Activated effector memory CD4-positive, alpha-beta T cell treated with Interleukin-2 at 50 U/mL for 16 hours (primary cell): Measurements from ENCODE around the gene EPGN.

Source experiments
- DNase-seq: peaks from one replicate; pipeline ENCODE4 v3.0.0-alpha.2; 2020

Gene EPGN

GRCh38 chr4:74308215-74308614 is at the start of gene EPGN:
TSS of gene EPGN (plus strand) at chr4:74308470. CDS start at chr4:74308534, 64 bp downstream.
- DNase-seq, result no peak

GRCh38 chr4:74258963-74259362 is 49.3 kb upstream of the EPGN start:
- DNase-seq, result no peak

GRCh38 chr4:74260036-74260435 is 48.2 kb upstream of the EPGN start:
- no peak for DNase-seq

- DNase-seq, result no peak
Observed at GRCh38 chr4:74262522-74262921, 45.7 kb upstream of the EPGN start.

- DNase-seq, result no peak
Observed at GRCh38 chr4:74263551-74263950, 44.7 kb upstream of the EPGN start.

- no peak for DNase-seq
Observed at GRCh38 chr4:74266081-74266480, 42.2 kb upstream of the EPGN start.

GRCh38 chr4:74267998-74268606 is 40.2 kb upstream of the EPGN start:
- no peak for DNase-seq

- no peak for DNase-seq
Observed at GRCh38 chr4:74268643-74269042, 39.6 kb upstream of the EPGN start.

- DNase-seq, result no peak
Observed at GRCh38 chr4:74278490-74278889, 29.8 kb upstream of the EPGN start.

- DNase-seq, result no peak
Observed at GRCh38 chr4:74279716-74280115, 28.6 kb upstream of the EPGN start.

GRCh38 chr4:74282926-74283325 is 25.3 kb upstream of the EPGN start:
- DNase-seq, result no peak

- no peak for DNase-seq
Observed at GRCh38 chr4:74283614-74284013, 24.7 kb upstream of the EPGN start.

GRCh38 chr4:74284053-74284452 is 24.2 kb upstream of the EPGN start:
- DNase-seq, result no peak

- no peak for DNase-seq
Observed at GRCh38 chr4:74287164-74287563, 21.1 kb upstream of the EPGN start.

- DNase-seq, result no peak
Observed at GRCh38 chr4:74287791-74288190, 20.5 kb upstream of the EPGN start.

- DNase-seq, result no peak
Observed at GRCh38 chr4:74291471-74291870, 16.8 kb upstream of the EPGN start.

- no peak for DNase-seq
Observed at GRCh38 chr4:74292111-74292870, 16.0 kb upstream of the EPGN start.

- DNase-seq, result no peak
Observed at GRCh38 chr4:74293558-74293957, 14.7 kb upstream of the EPGN start.

- DNase-seq, result no peak
Observed at GRCh38 chr4:74294681-74295080, 13.6 kb upstream of the EPGN start.

- DNase-seq, result no peak
Observed at GRCh38 chr4:74297539-74297938, 10.7 kb upstream of the EPGN start.

GRCh38 chr4:74304095-74304625 is 4.1 kb upstream of the EPGN start:
- no peak for DNase-seq

- no peak for DNase-seq
Observed at GRCh38 chr4:74305000-74305399, 3.3 kb upstream of the EPGN start.

GRCh38 chr4:74307170-74307569 is 1.1 kb upstream of the EPGN start:
- DNase-seq, result no peak

- no peak for DNase-seq
Observed at GRCh38 chr4:74309223-74309622, 953 bp downstream of the EPGN start.
